Measurements from ENCODE around the gene NUP54. TPM values are rescaled to one million over a fixed set of nuclear protein-coding genes. Genes with fewer than 3 reads are reported as not detected.

The NUP54 gene
- total RNA-seq, 1 experiment from 2014 or later: 45.9 TPM

DNA sequence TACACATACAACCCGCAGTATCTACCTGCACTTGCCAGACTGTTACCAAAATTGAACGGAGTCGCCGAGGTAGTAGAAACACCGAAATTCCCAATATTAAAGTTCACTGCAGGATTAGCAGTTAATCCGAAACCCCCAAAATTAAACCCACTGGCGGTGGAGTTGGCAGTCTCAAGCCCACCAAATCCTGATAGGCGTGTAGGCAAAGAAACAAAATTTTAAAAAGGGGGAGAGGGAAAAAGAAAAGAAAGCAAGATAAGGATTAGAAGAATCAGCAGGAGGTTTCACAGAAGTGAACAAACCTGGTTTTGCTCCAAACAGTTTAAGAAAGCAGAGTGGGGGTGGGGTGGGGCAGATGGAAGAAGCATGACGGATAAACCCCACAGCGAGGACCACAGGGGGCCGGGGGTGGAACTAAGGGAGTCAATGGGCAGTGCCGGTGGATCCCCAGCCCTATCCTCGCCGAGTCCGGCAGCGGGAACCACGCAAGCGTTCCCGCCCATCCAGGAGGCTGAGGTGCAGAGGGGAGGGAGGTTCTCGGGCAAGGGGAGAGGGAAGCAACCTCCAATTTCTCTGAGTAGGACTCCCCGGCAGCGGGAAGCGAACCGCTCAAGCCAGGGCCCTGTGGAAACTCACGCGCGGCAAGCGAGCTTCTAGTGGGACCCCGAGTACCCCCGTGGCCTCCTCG, 599 bp downstream of the NUP54 start:
- H3K4me1 ChIP-seq (ENCODE audit: insufficient read depth, low read length, poor library complexity, severe bottlenecking): peaks cover 7% of the 10 kb centered on the region
- intact Hi-C loops (cut with micrococcal nuclease; ENCODE audit: unreplicated experiment): loop anchor here (5.0 kb wide), 1 partner anchor 155 kb away; the partner anchor contains the start of gene SDAD1
- ChIA-PET CTCF (no interaction called here), POLR2A (ENCODE audit: low non-redundant PET) (no interaction called here)
- H3K4me3 ChIP-seq (ENCODE audit: low read depth, low read length, poor library complexity, severe bottlenecking): peak overlapping the region; percentile 85
- TF ChIP-seq EZH2 (IDR thresholded peaks at IDR 0.05; ENCODE audit: borderline replicate concordance, low read depth, low read length, poor library complexity, severe bottlenecking): no peak
- TF ChIP-seq, protein P1, sequence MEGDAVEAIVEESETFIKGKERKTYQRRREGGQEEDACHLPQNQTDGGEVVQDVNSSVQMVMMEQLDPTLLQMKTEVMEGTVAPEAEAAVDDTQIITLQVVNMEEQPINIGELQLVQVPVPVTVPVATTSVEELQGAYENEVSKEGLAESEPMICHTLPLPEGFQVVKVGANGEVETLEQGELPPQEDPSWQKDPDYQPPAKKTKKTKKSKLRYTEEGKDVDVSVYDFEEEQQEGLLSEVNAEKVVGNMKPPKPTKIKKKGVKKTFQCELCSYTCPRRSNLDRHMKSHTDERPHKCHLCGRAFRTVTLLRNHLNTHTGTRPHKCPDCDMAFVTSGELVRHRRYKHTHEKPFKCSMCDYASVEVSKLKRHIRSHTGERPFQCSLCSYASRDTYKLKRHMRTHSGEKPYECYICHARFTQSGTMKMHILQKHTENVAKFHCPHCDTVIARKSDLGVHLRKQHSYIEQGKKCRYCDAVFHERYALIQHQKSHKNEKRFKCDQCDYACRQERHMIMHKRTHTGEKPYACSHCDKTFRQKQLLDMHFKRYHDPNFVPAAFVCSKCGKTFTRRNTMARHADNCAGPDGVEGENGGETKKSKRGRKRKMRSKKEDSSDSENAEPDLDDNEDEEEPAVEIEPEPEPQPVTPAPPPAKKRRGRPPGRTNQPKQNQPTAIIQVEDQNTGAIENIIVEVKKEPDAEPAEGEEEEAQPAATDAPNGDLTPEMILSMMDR (conservative IDR thresholded peaks at IDR 0.05; ENCODE audit: low read depth, low read length): no peak
- H3K27ac ChIP-seq (ENCODE audit: low read depth, low read length, poor library complexity, severe bottlenecking): peak overlapping the region; percentile 99
- H3K36me3 ChIP-seq (ENCODE audit: insufficient read depth, low read length, poor library complexity, severe bottlenecking): peaks cover 12% of the 10 kb centered on the region
- no TSS peak for BruUV-seq (replicated peaks)
- peak; percentile 94 for DNase-seq (ENCODE audit: low spot score)
- no peaks in the 10 kb centered on the region for H3K9me3 ChIP-seq (ENCODE audit: low read depth, low read length, poor library complexity, severe bottlenecking)
- H3K27me3 ChIP-seq (replicated peaks; ENCODE audit: insufficient read depth, low read depth, low read length, poor library complexity): no peaks in the 10 kb centered on the region

DNA sequence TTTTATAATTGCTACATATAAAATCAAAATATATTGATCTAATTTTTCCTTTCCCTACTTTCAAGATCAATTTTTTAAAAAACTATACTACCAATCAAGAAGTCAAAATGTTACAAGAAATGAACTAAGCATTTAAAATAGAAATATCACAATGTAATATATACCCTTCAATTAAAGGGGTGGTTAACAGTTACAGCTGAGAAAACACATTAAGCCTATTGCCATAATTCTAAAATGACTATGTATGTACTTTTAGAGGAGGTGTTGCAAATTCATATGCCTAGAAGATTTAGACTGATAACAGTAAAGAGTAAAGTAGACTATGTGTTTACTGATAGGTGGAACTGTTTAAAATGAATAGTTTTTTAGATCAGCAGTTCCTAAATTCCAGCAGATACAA, 3.7 kb downstream of the NUP54 start:
- CTCF ChIA-PET: no interaction called here
- POLR2A ChIA-PET (ENCODE audit: low non-redundant PET): no interaction called here
- Histone ChIP-seq H3K27ac (ENCODE audit: low read depth, low read length, poor library complexity, severe bottlenecking) (no peak overlapping the region), H3K4me3 (ENCODE audit: low read depth, low read length, poor library complexity, severe bottlenecking) (no peak overlapping the region), H3K27me3 (replicated peaks; ENCODE audit: insufficient read depth, low read depth, low read length, poor library complexity) (no peaks in the 10 kb centered on the region), H3K4me1 (ENCODE audit: insufficient read depth, low read length, poor library complexity, severe bottlenecking) (peaks cover 6% of the 10 kb centered on the region), H3K9me3 (ENCODE audit: low read depth, low read length, poor library complexity, severe bottlenecking) (no peaks in the 10 kb centered on the region), H3K36me3 (ENCODE audit: insufficient read depth, low read length, poor library complexity, severe bottlenecking) (peaks cover 21% of the 10 kb centered on the region)
- intact Hi-C loops (cut with micrococcal nuclease; ENCODE audit: unreplicated experiment): no loop called here
- no TSS peak for BruUV-seq (replicated peaks)
- DNase-seq (ENCODE audit: low spot score): no peak
- no peak for TF ChIP-seq EZH2 (IDR thresholded peaks at IDR 0.05; ENCODE audit: borderline replicate concordance, low read depth, low read length, poor library complexity, severe bottlenecking)
- TF ChIP-seq, protein P1 (conservative IDR thresholded peaks at IDR 0.05; ENCODE audit: low read depth, low read length): no peak

DNA sequence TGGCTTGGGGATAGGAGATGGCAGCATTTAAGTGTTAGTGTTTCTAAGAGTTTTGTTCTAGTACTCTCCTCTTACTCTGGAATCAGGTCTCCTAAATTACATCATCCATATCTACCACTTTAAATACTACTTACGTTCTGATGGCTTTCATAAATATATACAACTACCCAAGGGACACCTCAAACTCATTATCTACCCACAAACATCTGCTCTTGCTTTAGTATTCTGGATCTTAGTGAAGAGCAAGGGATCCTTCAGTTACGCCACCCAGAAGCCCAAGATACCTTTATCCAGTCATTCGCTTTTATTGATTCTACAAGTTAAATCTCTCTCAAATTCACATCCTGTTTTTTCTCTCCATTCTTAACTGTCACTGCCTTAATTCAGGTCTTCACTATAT, 7.0 kb downstream of the NUP54 start:
- POLR2A ChIA-PET (ENCODE audit: low non-redundant PET): no interaction called here
- intact Hi-C loops (cut with micrococcal nuclease; ENCODE audit: unreplicated experiment): no loop called here
- no peak overlapping the region for H3K4me3 ChIP-seq (ENCODE audit: low read depth, low read length, poor library complexity, severe bottlenecking)
- H3K36me3 ChIP-seq (ENCODE audit: insufficient read depth, low read length, poor library complexity, severe bottlenecking): peaks cover 26% of the 10 kb centered on the region
- CTCF ChIA-PET: no interaction called here
- no peaks in the 10 kb centered on the region for H3K4me1 ChIP-seq (ENCODE audit: insufficient read depth, low read length, poor library complexity, severe bottlenecking)
- TF ChIP-seq, protein P1 (conservative IDR thresholded peaks at IDR 0.05; ENCODE audit: low read depth, low read length): no peak
- TF ChIP-seq EZH2 (IDR thresholded peaks at IDR 0.05; ENCODE audit: borderline replicate concordance, low read depth, low read length, poor library complexity, severe bottlenecking): no peak
- no peaks in the 10 kb centered on the region for H3K9me3 ChIP-seq (ENCODE audit: low read depth, low read length, poor library complexity, severe bottlenecking)
- H3K27ac ChIP-seq (ENCODE audit: low read depth, low read length, poor library complexity, severe bottlenecking): no peak overlapping the region
- no peaks in the 10 kb centered on the region for H3K27me3 ChIP-seq (replicated peaks; ENCODE audit: insufficient read depth, low read depth, low read length, poor library complexity)
- BruUV-seq (replicated peaks): no TSS peak
- no peak for DNase-seq (ENCODE audit: low spot score)

All from A673 (cell line).